IMR-90 (cell line): Measurements from ENCODE around the gene CTNNA2. TPM values are rescaled to one million over a fixed set of nuclear protein-coding genes. Genes with fewer than 3 reads are reported as not detected.
A peak's percentile ranks its signal among the peaks of the same experiment; 100 is the strongest.

ENCODE experiments used
- ATAC-seq: fragments of 200-7000 bp; cut with Tn5 transposase; 2 replicates; pipeline ENCODE4 v1.9.1; 2020; ENCODE audit warnings: low read depth, mild to moderate bottlenecking, moderate library complexity
- BruUV-seq: library from RNA; stranded (reverse); fragments of 400-500 nt; replicated peaks from 2 replicates; lab custom pipeline; 2021; lab: Mats Ljungman, UMichigan
- CTCF ChIA-PET: fragments of 300-600 bp; formaldehyde crosslinking; extraction: SDS; loops from one replicate; lab custom pipeline; 2021; ENCODE audit warnings: antibody characterized with exemption; lab: Yijun Ruan, JAX
- POLR2A ChIA-PET: fragments of 300-600 bp; sonication (Branson Sonifier 250); formaldehyde crosslinking; loops from one replicate; lab custom pipeline; 2022; ENCODE audit warnings: antibody characterized with exemption; ENCODE audit not compliant: unreplicated experiment; lab: Charles Lee
- DNase-seq: peaks from one replicate; pipeline ENCODE4 v3.0.0; 2013
- H2AFZ ChIP-seq: replicated peaks from 2 replicates; pipeline ENCODE3; 2013; ENCODE audit warnings: low read length, mild to moderate bottlenecking; ENCODE audit not compliant: poor library complexity
- H2AK5ac ChIP-seq: 2 replicates; pipeline ENCODE4 v1.6.1; 2013; ENCODE audit warnings: low read depth, low read length, inconsistent platforms
- H2AK9ac ChIP-seq: replicated peaks from 2 replicates; pipeline ENCODE3; 2013; ENCODE audit warnings: mild to moderate bottlenecking, low read depth, low read length, moderate library complexity; ENCODE audit not compliant: poor library complexity
- H2BK120ac ChIP-seq: 2 replicates; pipeline ENCODE4 v1.6.1; 2013; ENCODE audit warnings: low read depth, low read length, inconsistent platforms
- H2BK15ac ChIP-seq: 3 replicates; pipeline ENCODE4 v1.6.1; 2013; ENCODE audit warnings: low read depth, low read length, inconsistent platforms
- H2BK20ac ChIP-seq: 2 replicates; pipeline ENCODE4 v1.6.1; 2013; ENCODE audit warnings: low read depth, mild to moderate bottlenecking, inconsistent platforms, low read length, moderate library complexity
- H2BK5ac ChIP-seq: 2 replicates; pipeline ENCODE4 v1.6.1; 2013; ENCODE audit warnings: mild to moderate bottlenecking, low read depth, low read length, inconsistent platforms; ENCODE audit not compliant: poor library complexity, severe bottlenecking
- H3K14ac ChIP-seq: replicated peaks from 2 replicates; pipeline ENCODE4 v1.6.1; 2013; ENCODE audit warnings: low read depth, low read length, inconsistent platforms
- H3K18ac ChIP-seq: 2 replicates; pipeline ENCODE4 v1.6.1; 2013; ENCODE audit warnings: low read depth, low read length, control low read depth
- H3K23ac ChIP-seq: 2 replicates; pipeline ENCODE4 v1.6.1; 2013; ENCODE audit warnings: low read depth, low read length, inconsistent platforms
- H3K27ac ChIP-seq: 2 replicates; pipeline ENCODE4 v1.5.1; 2013; ENCODE audit warnings: mild to moderate bottlenecking, control low read depth, low read length; ENCODE audit not compliant: insufficient read depth
- H3K27me3 ChIP-seq: 2 replicates; pipeline ENCODE4 v1.6.1; 2013; ENCODE audit warnings: low read length; ENCODE audit not compliant: control insufficient read depth, insufficient read depth
- H3K36me3 ChIP-seq: 2 replicates; pipeline ENCODE4 v1.6.1; 2013; ENCODE audit warnings: low read length, mixed read lengths; ENCODE audit not compliant: control insufficient read depth, insufficient read depth
- H3K4ac ChIP-seq: 2 replicates; pipeline ENCODE4 v1.6.1; 2013; ENCODE audit warnings: low read depth, low read length, inconsistent platforms
- H3K4me1 ChIP-seq: 2 replicates; pipeline ENCODE4 v1.6.1; 2013; ENCODE audit warnings: low read length, mixed read lengths; ENCODE audit not compliant: control insufficient read depth, insufficient read depth
- H3K4me2 ChIP-seq: 2 replicates; pipeline ENCODE4 v1.6.1; 2013; ENCODE audit warnings: low read depth, mild to moderate bottlenecking, control low read depth, low read length, moderate library complexity
- H3K4me3 ChIP-seq: 2 replicates; pipeline ENCODE4 v1.5.1; 2013; ENCODE audit warnings: low read depth, mild to moderate bottlenecking, control low read depth, low read length, moderate library complexity; ENCODE audit not compliant: insufficient read depth
- H3K56ac ChIP-seq: 2 replicates; pipeline ENCODE4 v1.6.1; 2013; ENCODE audit warnings: low read length, inconsistent platforms; ENCODE audit not compliant: insufficient read depth; ENCODE audit errors: extremely low read depth
- H3K79me1 ChIP-seq, 2 experiments: 2 replicates each; pipeline ENCODE4 v1.6.1; 2013; ENCODE audit warnings: low read length in 2 of 2, inconsistent platforms in 1 of 2, low read depth in 1 of 2
- H3K9ac ChIP-seq: 2 replicates; pipeline ENCODE4 v1.6.1; 2013; ENCODE audit warnings: low read depth, low read length, control low read depth
- H3K9me1 ChIP-seq: 2 replicates; pipeline ENCODE4 v1.6.1; 2013; ENCODE audit warnings: low read length, inconsistent platforms; ENCODE audit not compliant: insufficient read depth
- H3K9me3 ChIP-seq: 2 replicates; pipeline ENCODE4 v1.6.1; 2013; ENCODE audit warnings: low read length; ENCODE audit not compliant: control insufficient read depth, insufficient read depth
- H4K20me1 ChIP-seq: 2 replicates; pipeline ENCODE4 v1.6.1; 2013; ENCODE audit warnings: low read length, inconsistent platforms; ENCODE audit not compliant: insufficient read depth
- H4K5ac ChIP-seq: 2 replicates; pipeline ENCODE4 v1.6.1; 2013; ENCODE audit warnings: mild to moderate bottlenecking, low read depth, low read length, control low read depth
- H4K8ac ChIP-seq, 2 experiments: 2 replicates each; pipeline ENCODE4 v1.6.1; 2013; ENCODE audit warnings: low read depth in 2 of 2, low read length in 2 of 2, control low read depth in 1 of 2, inconsistent platforms in 1 of 2
- H4K91ac ChIP-seq: 2 replicates; pipeline ENCODE4 v1.6.1; 2013; ENCODE audit warnings: low read depth, low read length, inconsistent platforms; ENCODE audit not compliant: insufficient read depth
- BHLHE40 ChIP-seq: fragments of 150-350 bp; IDR thresholded peaks from 2 replicates; pipeline ENCODE4 v1.6.1; 2016; ENCODE audit warnings: mild to moderate bottlenecking, low read depth, low read length
- CEBPB ChIP-seq: IDR thresholded peaks from 2 replicates; pipeline ENCODE4 v1.6.1; 2012; ENCODE audit warnings: low read depth, low read length, improper control_type of control experiment
- CHD1 ChIP-seq: IDR thresholded peaks from 2 replicates; pipeline ENCODE4 v1.6.1; 2012; ENCODE audit warnings: low read depth, low read length, improper control_type of control experiment
- CTCF ChIP-seq: conservative IDR thresholded peaks from 2 replicates; pipeline ENCODE4 v1.5.1; 2012; ENCODE audit warnings: mild to moderate bottlenecking, low read depth, low read length, improper control_type of control experiment
- ELK1 ChIP-seq: fragments of 150-350 bp; IDR thresholded peaks from 2 replicates; pipeline ENCODE4 v1.6.1; 2016; ENCODE audit warnings: low read depth, mild to moderate bottlenecking, low read length, moderate library complexity, borderline replicate concordance
- FOS ChIP-seq: fragments of 150-350 bp; IDR thresholded peaks from 2 replicates; pipeline ENCODE4 v1.6.1; 2016; ENCODE audit warnings: low read depth, low read length
- MAFK ChIP-seq: IDR thresholded peaks from 2 replicates; pipeline ENCODE4 v1.6.1; 2012; ENCODE audit warnings: low read depth, low read length, improper control_type of control experiment
- MAZ ChIP-seq: IDR thresholded peaks from 2 replicates; pipeline ENCODE4 v1.6.1; 2012; ENCODE audit warnings: low read depth, mild to moderate bottlenecking, low read length, improper control_type of control experiment, moderate library complexity, borderline replicate concordance
- MXI1 ChIP-seq: IDR thresholded peaks from 2 replicates; pipeline ENCODE4 v1.6.1; 2012; ENCODE audit warnings: low read depth, mild to moderate bottlenecking, low read length, moderate library complexity, borderline replicate concordance
- NFE2L2 ChIP-seq: fragments of 150-350 bp; IDR thresholded peaks from 2 replicates; pipeline ENCODE4 v1.6.1; 2016; ENCODE audit warnings: low read depth, mild to moderate bottlenecking, low read length
- POLR2A ChIP-seq: IDR thresholded peaks from 2 replicates; pipeline ENCODE4 v1.6.1; 2012; ENCODE audit warnings: mild to moderate bottlenecking, low read depth, low read length
- RAD21 ChIP-seq: IDR thresholded peaks from 2 replicates; pipeline ENCODE4 v1.6.1; 2012; ENCODE audit warnings: low read length, improper control_type of control experiment
- RCOR1 ChIP-seq: IDR thresholded peaks from 2 replicates; pipeline ENCODE4 v1.6.1; 2012; ENCODE audit warnings: mild to moderate bottlenecking, low read length, improper control_type of control experiment; ENCODE audit not compliant: insufficient replicate concordance
- RFX5 ChIP-seq: IDR thresholded peaks from 2 replicates; pipeline ENCODE4 v1.8.0; 2012; ENCODE audit warnings: low read depth, mild to moderate bottlenecking, low read length, moderate library complexity
- USF2 ChIP-seq: fragments of 150-350 bp; IDR thresholded peaks from 2 replicates; pipeline ENCODE4 v1.6.1; 2017; ENCODE audit warnings: mild to moderate bottlenecking, antibody characterized with exemption, low read length, low read depth
- WGBS, 2 experiments: methylation state at CpG; one replicate each; pipeline versions ENCODE4 v1.1.5 to v1.1.7; 2013; ENCODE audit warnings: missing lambda C conversion rate in 2 of 2; ENCODE audit not compliant: insufficient read length in 1 of 2; ENCODE audit errors: extremely low coverage in 2 of 2; 5-methylcytosine and 5-hydroxymethylcytosine counted together
- dilution Hi-C: fragments of 300-500 bp; cut with HindIII; formaldehyde crosslinking; loops from one replicate; pipeline ENCODE4 v1.14.3; 2018; ENCODE audit warnings: low sequenced_read_pairs; ENCODE audit not compliant: unreplicated experiment
- in situ Hi-C: fragments of 300-500 bp; cut with MboI; formaldehyde crosslinking; loops from 3 replicates; pipeline ENCODE4 v1.14.3; 2019; ENCODE audit warnings: low sequenced_read_pairs, inconsistent platforms, mixed read lengths
- intact Hi-C: fragments of 100-400 bp; cut with micrococcal nuclease; formaldehyde crosslinking; loops from 2 replicates; pipeline ENCODE4 v1.10.0; 2022
- polyA plus RNA-seq, 3 experiments: library from polyadenylated mRNA; depleted of rRNA; stranded (reverse); fragments of >200 nt; gene quantifications; 2 replicates each; pipeline ENCODE4 v1.2.3, GENCODE V29; 2012; ENCODE audit warnings: low replicate concordance in 1 of 3
- total RNA-seq: library from RNA; depleted of rRNA; stranded (reverse); fragments of >200 nt; gene quantifications from 2 replicates; pipeline ENCODE4 v1.2.3, GENCODE V29; 2012

The CTNNA2 gene
- total and polyA plus RNA-seq, 2 of the 4 experiments (the other 2 are of a cell fraction): not detected

GRCh38 chr2:80490964-80491363 is 978.1 kb downstream of the CTNNA2 start:
- peak overlapping the region; percentile 54; the same call in 1 of the 2 replicates for H3K4ac ChIP-seq
- no peak overlapping the region for H2BK5ac ChIP-seq
- H3K9me1 ChIP-seq: no peaks in the 10 kb centered on the region
- H3K79me1 ChIP-seq: no peaks in the 10 kb centered on the region
- H3K56ac ChIP-seq: no peak overlapping the region
- H3K27me3 ChIP-seq: no peaks in the 10 kb centered on the region
- no peak for DNase-seq
- H3K9ac ChIP-seq: no peak overlapping the region
- TF ChIP-seq RCOR1 (no peak), NFE2L2 (no peak), MAZ (no peak), CTCF (no peak), RFX5 (no peak), USF2 (no peak), FOS (no peak), ELK1 (no peak), POLR2A (no peak), RAD21 (no peak), MAFK (no peak), BHLHE40 (no peak), CHD1 (no peak), CEBPB (no peak), MXI1 (no peak)
- WGBS, 2 experiments: no CpG with 5 or more reads among the region's 4 CpGs
- no peak overlapping the region for H2AFZ ChIP-seq
- H2BK120ac ChIP-seq: peak overlapping the region; percentile 53; the same call in 1 of the 2 replicates
- no peak overlapping the region for H3K4me3 ChIP-seq
- H3K9me3 ChIP-seq: no peaks in the 10 kb centered on the region
- 0 out of 2 replicates have a peak overlapping the region, but pooled peaks have one; percentile 21 for H2BK20ac ChIP-seq
- ChIA-PET POLR2A (no interaction called here), CTCF (no interaction called here)
- H4K5ac ChIP-seq: no peak overlapping the region
- BruUV-seq: no TSS peak
- H3K4me1 ChIP-seq: peaks cover 1% of the 10 kb centered on the region; the same call in 1 of the 2 replicates
- H3K36me3 ChIP-seq: no peaks in the 10 kb centered on the region
- dilution Hi-C loops: no loop called here
- intact Hi-C loops: loop anchor here (10.0 kb wide), 1 partner anchor 236 kb away; no protein-coding TSS in a partner anchor
- in situ Hi-C loops: loop anchor here (10.0 kb wide), 1 partner anchor 556 kb away; no protein-coding TSS in a partner anchor
- H4K8ac ChIP-seq: peak overlapping the region in 1 of 2 experiments; percentile 19; a peak in 2 of 4 replicates
- no peak overlapping the region; the same call in 1 of the 2 replicates for H3K18ac ChIP-seq
- H2BK15ac ChIP-seq: no peak overlapping the region
- H3K4me2 ChIP-seq: no peak overlapping the region
- no peak overlapping the region for H2AK5ac ChIP-seq
- no peak overlapping the region for H4K91ac ChIP-seq
- no peaks in the 10 kb centered on the region for H4K20me1 ChIP-seq
- ATAC-seq: no peak
- H3K23ac ChIP-seq: no peak overlapping the region
- H2AK9ac ChIP-seq: no peak overlapping the region
- H3K27ac ChIP-seq: no peak overlapping the region
- H3K14ac ChIP-seq: no peak overlapping the region
